ENCODE measurements around the gene DLG2. TPM values are rescaled to one million over a fixed set of nuclear protein-coding genes. Genes with fewer than 3 reads are reported as not detected.

Gene DLG2
- total RNA-seq, 1 donor from 2014 or later = 5.1 TPM

DNA sequence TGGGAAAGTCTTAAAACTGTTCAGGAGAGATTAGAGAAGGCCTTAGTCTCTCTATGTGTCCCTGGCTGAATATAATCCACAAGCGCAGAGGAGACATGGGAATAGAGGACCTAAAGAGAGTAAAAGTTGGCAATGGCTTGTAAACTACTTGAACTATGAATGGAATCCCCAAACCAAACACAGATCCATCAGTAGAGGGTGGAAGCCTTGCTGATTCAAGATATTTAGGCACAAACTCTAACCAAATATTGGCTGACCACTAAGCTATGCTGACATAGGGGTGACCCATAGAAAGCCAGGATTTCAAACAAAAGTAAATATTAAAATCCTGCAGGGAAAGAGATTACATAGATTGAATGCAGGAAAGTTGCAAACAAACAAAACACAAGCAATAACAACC is 439.2 kb downstream of the DLG2 start:
- no peak overlapping the region for H3K4me3 Mint-ChIP-seq (ENCODE audit: unreplicated experiment)
- no peaks in the 10 kb centered on the region for H3K36me3 Mint-ChIP-seq (ENCODE audit: low read depth, unreplicated experiment)
- DNase-seq (ENCODE audit: low spot score) = no peak
- H3K27me3 Mint-ChIP-seq (ENCODE audit: unreplicated experiment) = no peaks in the 10 kb centered on the region
- no peaks in the 10 kb centered on the region for H3K9me3 Mint-ChIP-seq (ENCODE audit: unreplicated experiment)
- no peaks in the 10 kb centered on the region for H3K4me1 Mint-ChIP-seq (ENCODE audit: unreplicated experiment)
- no peak overlapping the region for H3K27ac Mint-ChIP-seq (ENCODE audit: unreplicated experiment)
- TF ChIP-seq, protein P1, sequence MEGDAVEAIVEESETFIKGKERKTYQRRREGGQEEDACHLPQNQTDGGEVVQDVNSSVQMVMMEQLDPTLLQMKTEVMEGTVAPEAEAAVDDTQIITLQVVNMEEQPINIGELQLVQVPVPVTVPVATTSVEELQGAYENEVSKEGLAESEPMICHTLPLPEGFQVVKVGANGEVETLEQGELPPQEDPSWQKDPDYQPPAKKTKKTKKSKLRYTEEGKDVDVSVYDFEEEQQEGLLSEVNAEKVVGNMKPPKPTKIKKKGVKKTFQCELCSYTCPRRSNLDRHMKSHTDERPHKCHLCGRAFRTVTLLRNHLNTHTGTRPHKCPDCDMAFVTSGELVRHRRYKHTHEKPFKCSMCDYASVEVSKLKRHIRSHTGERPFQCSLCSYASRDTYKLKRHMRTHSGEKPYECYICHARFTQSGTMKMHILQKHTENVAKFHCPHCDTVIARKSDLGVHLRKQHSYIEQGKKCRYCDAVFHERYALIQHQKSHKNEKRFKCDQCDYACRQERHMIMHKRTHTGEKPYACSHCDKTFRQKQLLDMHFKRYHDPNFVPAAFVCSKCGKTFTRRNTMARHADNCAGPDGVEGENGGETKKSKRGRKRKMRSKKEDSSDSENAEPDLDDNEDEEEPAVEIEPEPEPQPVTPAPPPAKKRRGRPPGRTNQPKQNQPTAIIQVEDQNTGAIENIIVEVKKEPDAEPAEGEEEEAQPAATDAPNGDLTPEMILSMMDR (IDR thresholded peaks at IDR 0.05; ENCODE audit: unreplicated experiment) = no peak

DNA sequence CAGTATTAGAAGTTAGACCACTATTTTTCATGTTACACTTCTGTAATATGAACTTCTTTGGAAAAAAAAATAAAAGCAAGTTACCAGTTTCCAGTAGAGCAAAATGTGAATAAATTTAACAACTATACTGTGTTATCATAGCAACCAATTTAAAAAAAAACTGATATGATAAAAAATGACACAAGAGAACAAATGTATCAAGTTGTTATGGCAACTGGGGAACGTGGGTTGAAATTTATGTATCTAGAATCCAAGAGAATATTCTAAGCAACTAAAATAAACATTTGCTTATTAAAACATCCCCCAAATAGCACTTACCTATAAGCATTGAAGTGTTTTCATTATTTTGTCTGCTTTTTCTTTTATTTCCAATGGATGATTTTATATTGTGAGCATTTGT is 442.4 kb downstream of the DLG2 start:
- no peak overlapping the region for H3K4me3 Mint-ChIP-seq (ENCODE audit: unreplicated experiment)
- H3K27me3 Mint-ChIP-seq (ENCODE audit: unreplicated experiment) = no peaks in the 10 kb centered on the region
- TF ChIP-seq, protein P1 (IDR thresholded peaks at IDR 0.05; ENCODE audit: unreplicated experiment) = no peak
- H3K9me3 Mint-ChIP-seq (ENCODE audit: unreplicated experiment) = no peaks in the 10 kb centered on the region
- no peak for DNase-seq (ENCODE audit: low spot score)
- no peaks in the 10 kb centered on the region for H3K4me1 Mint-ChIP-seq (ENCODE audit: unreplicated experiment)
- no peak overlapping the region for H3K27ac Mint-ChIP-seq (ENCODE audit: unreplicated experiment)
- H3K36me3 Mint-ChIP-seq (ENCODE audit: low read depth, unreplicated experiment) = no peaks in the 10 kb centered on the region

DNA sequence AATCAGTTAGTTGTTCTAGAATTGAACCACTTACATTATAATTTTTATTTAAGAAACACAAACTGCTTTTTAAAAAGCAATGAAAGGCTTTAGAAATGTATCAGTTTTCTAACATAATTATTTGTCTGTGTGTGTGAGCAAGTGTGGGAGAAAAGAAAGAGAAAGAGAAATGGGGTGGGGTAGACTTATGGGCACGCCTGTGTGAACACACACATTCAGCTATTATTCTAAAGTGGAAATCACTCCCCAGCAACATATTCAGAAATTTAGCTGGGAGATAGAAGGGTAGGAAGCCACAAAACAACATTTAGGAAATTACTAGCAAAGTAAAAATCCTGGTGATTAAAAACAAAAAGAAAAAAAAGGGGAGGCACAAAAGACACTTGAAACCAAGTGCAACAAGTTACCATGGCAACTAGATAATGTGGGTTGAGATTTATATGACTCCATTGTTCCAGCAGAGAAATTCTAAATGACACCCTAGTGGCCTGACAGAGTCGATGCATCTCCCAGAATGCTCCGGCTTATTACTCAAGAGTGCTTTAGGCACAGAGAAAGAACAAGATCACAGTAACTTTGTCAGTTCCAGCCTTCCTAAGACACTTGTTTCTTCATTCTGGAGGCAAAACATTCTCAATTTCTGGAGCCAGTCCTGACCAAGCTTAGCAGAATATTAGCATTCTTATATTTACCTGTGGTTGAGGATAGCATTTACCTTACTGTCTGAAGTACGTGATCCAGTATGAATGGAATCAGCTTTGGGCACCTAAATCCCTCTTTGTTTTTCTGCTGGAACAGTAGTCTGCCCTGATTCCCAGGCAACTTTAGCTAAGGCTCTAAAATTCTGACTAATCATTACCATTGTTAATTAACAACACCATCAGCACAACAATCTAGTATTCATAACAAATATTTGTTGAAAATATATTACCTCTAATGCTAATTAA is 444.4 kb downstream of the DLG2 start:
- H3K4me1 Mint-ChIP-seq (ENCODE audit: unreplicated experiment) = no peaks in the 10 kb centered on the region
- H3K36me3 Mint-ChIP-seq (ENCODE audit: low read depth, unreplicated experiment) = no peaks in the 10 kb centered on the region
- no peak overlapping the region for H3K4me3 Mint-ChIP-seq (ENCODE audit: unreplicated experiment)
- H3K27ac Mint-ChIP-seq (ENCODE audit: unreplicated experiment) = peak overlapping the region; percentile 76
- H3K9me3 Mint-ChIP-seq (ENCODE audit: unreplicated experiment) = no peaks in the 10 kb centered on the region
- DNase-seq (ENCODE audit: low spot score) = peak; percentile 27
- TF ChIP-seq, protein P1 (IDR thresholded peaks at IDR 0.05; ENCODE audit: unreplicated experiment) = peak; percentile 79
- no peaks in the 10 kb centered on the region for H3K27me3 Mint-ChIP-seq (ENCODE audit: unreplicated experiment)

DNA sequence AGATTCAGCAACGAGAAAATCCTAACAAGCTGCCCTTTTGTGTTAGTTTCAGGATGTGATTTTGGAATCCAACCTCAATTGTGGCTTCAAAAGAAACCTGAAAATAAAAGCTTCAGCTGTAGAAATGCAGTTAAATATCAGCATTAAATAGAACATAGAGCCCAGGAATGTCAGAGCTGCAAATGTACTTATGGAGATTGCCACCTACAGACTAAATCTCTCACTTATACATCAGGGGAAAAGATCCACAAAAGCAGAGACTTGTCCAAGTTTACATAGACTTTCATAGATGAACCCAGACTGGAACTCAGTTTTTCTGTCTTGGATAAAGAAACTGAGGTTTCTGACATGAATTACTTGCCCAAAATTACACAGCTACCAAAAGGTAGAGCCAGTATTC is 446.6 kb downstream of the DLG2 start:
- Mint-ChIP-seq H3K27ac (ENCODE audit: unreplicated experiment) (no peak overlapping the region), H3K27me3 (ENCODE audit: unreplicated experiment) (no peaks in the 10 kb centered on the region), H3K36me3 (ENCODE audit: low read depth, unreplicated experiment) (no peaks in the 10 kb centered on the region)

More for the DNA sequence above, 446.6 kb downstream of the DLG2 start:
- H3K4me1 Mint-ChIP-seq (ENCODE audit: unreplicated experiment) = no peaks in the 10 kb centered on the region
- H3K9me3 Mint-ChIP-seq (ENCODE audit: unreplicated experiment) = no peaks in the 10 kb centered on the region
- TF ChIP-seq, protein P1 (IDR thresholded peaks at IDR 0.05; ENCODE audit: unreplicated experiment) = no peak
- H3K4me3 Mint-ChIP-seq (ENCODE audit: unreplicated experiment) = no peak overlapping the region
- no peak for DNase-seq (ENCODE audit: low spot score)
